ENCODE results near the gene AZU1.

AZU1 gene, protein sequence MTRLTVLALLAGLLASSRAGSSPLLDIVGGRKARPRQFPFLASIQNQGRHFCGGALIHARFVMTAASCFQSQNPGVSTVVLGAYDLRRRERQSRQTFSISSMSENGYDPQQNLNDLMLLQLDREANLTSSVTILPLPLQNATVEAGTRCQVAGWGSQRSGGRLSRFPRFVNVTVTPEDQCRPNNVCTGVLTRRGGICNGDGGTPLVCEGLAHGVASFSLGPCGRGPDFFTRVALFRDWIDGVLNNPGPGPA

GRCh38 chr19:827710-828321 is at the start of gene AZU1:
AZU1 (plus strand) TSS chr19:827837; CDS start chr19:827847, 10 bp downstream.
- no peak within 1 kb of the TSS for H3K4me3 ChIP-seq (ENCODE audit: low read depth, low read length)

GRCh38 chr19:778910-779653 is 48.6 kb upstream of the AZU1 start:
- H3K4me3 ChIP-seq (ENCODE audit: low read depth, low read length): no peak overlapping the region

DNA sequence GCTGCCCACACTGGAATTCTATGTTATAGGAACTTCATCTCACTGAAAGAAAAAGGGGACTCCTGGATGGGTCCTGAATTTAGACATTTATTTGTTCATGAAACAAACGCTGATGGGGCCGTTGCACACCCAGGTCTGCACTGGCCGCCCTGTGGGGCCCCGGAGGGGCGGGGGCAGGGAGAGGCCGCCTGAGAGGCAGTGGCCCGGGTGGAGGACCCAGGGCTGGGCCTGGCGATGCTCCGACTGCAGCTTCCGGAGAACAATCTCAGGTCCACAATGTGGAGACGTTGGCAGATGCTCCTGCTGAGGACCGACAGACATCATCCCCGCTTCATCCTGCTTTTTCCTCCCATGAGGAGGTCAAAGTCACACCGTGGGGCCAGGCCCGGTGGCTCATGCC is 46.7 kb upstream of the AZU1 start:
- no peak overlapping the region for H3K4me3 ChIP-seq (ENCODE audit: low read depth, low read length)

DNA sequence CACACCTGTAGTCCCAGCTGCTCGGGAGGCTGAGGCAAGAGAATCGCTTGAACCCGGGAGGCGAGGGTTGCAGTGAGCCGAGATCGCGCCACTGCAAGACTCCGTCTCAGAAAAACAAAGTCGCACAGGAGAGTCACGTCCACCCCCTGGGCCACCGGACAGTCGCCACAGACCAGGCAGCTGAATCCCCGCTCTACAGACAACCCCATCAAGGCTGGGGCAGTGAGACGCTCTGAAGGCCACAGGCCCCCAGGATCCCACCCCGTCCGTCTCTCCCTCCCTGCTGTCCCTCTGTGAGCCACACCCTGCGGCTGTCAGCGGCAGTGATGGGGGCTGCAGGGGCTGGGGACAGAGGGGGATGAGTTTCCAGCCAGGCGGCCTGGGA is 45.8 kb upstream of the AZU1 start:
- H3K4me3 ChIP-seq (ENCODE audit: low read depth, low read length): peak overlapping the region; percentile 8

GRCh38 chr19:782185-782877 is 45.3 kb upstream of the AZU1 start:
- peak overlapping the region; percentile 39 for H3K4me3 ChIP-seq (ENCODE audit: low read depth, low read length)

DNA sequence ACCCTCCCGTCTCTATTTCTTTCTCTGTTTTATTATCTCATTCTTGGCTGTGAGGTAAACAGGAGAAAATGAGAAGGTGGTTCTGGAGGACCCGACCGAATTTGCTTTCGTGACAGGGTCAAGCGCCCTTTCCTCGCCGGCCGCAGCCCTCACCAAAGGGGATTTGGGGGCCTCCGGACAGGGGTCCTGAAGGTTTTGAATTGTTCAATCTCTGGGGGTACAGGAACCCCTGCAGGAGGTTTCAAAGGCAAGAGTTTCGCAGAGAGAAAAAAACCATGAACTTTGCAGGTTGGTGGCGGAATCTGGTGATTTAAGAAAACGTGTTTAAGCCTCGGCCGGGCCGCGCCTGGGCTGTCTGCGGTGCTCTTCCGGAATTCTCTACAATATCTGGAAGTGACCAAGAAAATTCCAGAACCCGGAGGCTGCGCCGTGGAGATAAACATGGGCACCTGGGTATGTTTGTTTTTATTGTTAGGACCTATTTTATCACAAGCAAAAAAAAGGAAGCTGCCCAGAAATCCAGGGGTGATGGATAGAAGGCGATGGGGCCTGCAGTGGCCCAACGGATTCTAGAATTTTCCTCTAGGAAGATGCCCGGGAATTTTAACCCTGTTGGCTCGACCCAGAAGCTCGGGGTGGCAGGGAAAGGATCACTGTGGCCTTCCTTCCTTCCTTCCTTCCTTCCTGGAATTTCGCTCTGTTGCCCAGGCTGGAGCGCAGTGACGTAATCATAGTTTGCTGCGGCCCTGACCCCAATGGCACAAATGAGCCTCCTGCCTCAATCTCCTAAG is 44.6 kb upstream of the AZU1 start:
- H3K4me3 ChIP-seq (ENCODE audit: low read depth, low read length): peak overlapping the region; percentile 39

DNA sequence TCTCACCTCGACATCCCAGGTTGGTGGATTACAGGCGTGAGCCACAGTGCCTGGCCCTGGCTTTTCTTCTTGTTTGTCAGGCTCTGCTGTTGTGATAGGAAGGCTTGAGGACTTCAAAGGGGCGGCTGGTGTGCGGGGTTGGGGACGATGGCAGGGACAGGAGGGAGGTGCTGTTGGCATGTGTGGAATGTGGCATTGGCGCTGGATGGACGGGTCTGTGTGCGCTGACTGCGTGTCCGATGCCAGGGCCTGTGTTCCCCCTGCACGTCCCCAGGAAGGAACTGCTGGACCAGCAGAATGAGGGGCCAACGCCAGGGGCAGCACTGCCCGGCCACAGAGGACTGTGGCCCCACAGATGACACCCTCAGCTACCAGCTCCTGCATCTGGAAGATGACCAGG is 43.1 kb upstream of the AZU1 start:
- H3K4me3 ChIP-seq (ENCODE audit: low read depth, low read length): no peak overlapping the region

DNA sequence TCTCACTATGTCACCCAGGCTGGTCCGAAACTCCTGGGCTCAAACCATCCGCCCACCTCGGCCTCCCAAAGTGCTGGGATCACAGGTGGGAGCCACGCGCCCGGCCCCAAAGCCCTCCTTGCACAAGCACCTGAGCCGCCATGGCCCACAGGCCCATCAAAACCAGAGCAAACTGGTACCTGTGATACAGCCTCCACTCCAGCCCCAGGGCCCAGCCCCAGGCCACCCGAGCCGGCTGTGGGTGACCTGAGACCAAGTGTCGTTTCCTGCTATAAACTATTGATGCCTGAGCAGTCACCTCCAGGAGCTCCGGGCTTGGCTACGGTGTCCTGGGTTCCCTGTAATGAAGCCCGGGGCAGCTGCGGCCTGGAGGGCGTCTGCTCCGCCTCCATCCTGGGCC is 40.1 kb upstream of the AZU1 start:
- no peak overlapping the region for H3K4me3 ChIP-seq (ENCODE audit: low read depth, low read length)

- H3K4me3 ChIP-seq (ENCODE audit: low read depth, low read length): no peak overlapping the region
Observed at GRCh38 chr19:788686-788982, 39.0 kb upstream of the AZU1 start.

- no peak overlapping the region for H3K4me3 ChIP-seq (ENCODE audit: low read depth, low read length)
Observed at GRCh38 chr19:788983-789700, 38.5 kb upstream of the AZU1 start.

- H3K4me3 ChIP-seq (ENCODE audit: low read depth, low read length): no peak overlapping the region
Observed at GRCh38 chr19:789701-790060, 38.0 kb upstream of the AZU1 start.

DNA sequence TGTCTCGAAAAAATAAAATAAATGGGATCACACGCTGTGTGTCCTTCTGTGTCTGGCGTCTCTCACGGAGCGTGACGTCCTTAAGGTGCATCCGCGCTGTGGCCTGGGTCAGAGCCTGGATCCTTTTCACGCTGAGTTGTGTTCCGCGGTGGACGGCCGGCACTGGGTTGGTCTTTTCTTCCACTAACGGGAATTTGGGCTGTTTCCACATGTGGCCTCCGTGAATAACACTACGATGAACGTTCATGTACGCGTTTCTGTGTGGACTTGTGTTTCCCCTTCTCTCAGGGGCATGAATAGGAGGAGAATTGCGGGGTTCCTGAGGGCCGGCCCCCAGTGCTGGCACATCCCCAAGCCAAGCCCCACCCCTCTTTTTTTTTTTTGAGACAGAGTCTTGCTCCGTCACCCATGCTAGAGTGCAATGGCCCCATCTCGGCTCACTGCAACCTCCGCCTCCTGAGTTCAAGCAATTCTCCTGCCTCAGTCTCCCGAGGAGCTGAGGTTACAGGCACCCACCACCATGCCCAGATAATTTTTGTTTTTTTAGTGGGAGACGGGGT is 36.5 kb upstream of the AZU1 start:
- H3K4me3 ChIP-seq (ENCODE audit: low read depth, low read length): no peak overlapping the region

DNA sequence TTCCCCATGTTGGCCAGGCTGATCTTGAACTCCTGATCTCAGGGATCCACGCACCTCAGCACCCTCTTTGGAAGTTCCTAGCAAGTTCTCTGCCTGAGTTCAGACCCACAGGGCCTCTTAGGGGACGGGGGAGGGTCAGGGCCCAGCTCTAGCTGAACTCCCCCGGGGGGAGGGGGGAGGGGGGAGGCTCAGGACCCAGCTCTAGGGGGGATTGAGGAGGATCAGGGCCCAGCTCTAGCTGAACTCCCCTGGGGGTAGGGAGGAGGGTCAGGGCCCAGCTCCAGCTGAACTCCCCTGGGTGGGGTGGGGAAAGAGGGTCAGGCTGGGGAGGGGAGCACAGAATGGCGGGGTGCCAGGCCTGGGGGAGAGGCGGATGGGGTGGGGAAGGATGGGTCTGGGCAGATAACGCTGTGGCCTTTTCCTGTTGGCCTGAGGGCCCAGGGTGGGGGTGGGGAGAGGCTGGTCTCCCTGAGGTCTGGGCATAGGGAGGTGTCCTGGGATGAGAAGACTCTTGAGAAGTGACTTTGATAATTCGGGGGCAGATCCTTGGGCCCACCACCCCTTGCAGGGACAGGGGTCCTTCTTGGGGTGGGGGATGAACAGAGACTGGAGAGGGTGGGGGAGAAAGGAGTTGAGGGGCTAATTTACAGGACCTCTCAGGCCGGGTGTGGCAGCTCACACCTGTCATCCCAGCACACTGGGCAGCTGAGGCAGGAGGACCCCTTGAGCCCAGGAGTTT is 35.9 kb upstream of the AZU1 start:
- no peak overlapping the region for H3K4me3 ChIP-seq (ENCODE audit: low read depth, low read length)

DNA sequence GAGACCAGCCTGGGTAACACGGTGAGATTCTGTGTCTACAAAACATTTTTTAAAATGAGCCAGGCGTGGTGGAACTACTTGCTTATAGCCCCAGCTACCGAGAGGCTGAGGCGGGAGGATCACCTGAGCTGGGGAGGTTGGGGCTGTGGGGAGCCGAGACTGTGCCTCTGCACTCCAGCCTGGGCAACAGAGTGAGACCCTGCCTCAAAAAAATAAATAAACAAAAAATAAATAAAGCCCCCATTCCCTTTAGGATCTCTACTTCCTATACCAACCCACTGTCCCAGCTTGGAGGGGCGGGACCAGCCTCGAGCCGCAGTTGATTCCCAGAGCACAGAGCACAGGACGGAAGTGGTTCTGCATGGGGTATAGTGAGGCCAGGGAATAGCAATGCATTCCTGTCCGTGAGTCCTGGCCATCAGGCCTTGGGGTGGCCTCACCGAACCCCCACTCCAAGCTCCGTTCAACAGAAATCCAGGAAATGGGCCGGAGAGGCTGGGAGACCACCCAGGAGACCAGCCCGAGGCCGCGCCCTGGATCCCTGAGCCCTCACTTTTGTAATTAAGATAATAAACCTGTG is 35.2 kb upstream of the AZU1 start:
- H3K4me3 ChIP-seq (ENCODE audit: low read depth, low read length): no peak overlapping the region

DNA sequence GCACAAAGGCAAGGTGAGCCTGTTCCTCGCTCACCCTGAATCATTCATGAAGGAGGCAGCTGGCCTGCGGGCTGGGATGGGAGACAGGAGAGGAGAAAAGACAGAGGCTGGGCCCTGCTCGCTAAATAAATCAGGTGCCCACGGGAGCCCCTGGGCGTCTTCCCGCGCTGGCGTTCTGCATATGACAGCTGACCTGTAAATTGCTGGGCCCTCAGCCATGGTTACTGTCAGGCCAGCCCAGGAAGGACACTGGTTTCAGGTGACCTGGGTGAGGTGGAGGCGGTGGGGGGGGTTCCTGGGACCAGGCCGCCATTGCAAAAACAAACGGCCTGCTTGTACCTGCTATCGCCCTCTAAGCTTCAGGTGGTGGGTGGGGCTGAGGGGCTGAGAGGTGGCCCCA is 33.8 kb upstream of the AZU1 start:
- no peak overlapping the region for H3K4me3 ChIP-seq (ENCODE audit: low read depth, low read length)

GRCh38 chr19:795073-795611 is 32.5 kb upstream of the AZU1 start:
- H3K4me3 ChIP-seq (ENCODE audit: low read depth, low read length): no peak overlapping the region

GRCh38 chr19:795691-796581 is 31.7 kb upstream of the AZU1 start:
- H3K4me3 ChIP-seq (ENCODE audit: low read depth, low read length): no peak overlapping the region
